HFF-Myc (cell line): ENCODE data around the gene PRDM8.

Experiments
- DNase-seq: peaks from one replicate; pipeline ENCODE4 v3.0.0-alpha.2; 2011; ENCODE audit warnings: low read depth; ENCODE audit errors: extremely low read depth
- H3K4me3 ChIP-seq: replicated peaks from 2 replicates; pipeline ENCODE4 v1.5.1; 2011; ENCODE audit warnings: low read depth, mild to moderate bottlenecking, control low read depth, low read length
- TF ChIP-seq, protein P1 (sequence below): IDR thresholded peaks from 2 replicates; pipeline ENCODE4 v1.5.1; 2012; ENCODE audit warnings: mild to moderate bottlenecking, low read depth, low read length, control low read depth; ENCODE audit errors: missing control alignments

PRDM8 gene

DNA sequence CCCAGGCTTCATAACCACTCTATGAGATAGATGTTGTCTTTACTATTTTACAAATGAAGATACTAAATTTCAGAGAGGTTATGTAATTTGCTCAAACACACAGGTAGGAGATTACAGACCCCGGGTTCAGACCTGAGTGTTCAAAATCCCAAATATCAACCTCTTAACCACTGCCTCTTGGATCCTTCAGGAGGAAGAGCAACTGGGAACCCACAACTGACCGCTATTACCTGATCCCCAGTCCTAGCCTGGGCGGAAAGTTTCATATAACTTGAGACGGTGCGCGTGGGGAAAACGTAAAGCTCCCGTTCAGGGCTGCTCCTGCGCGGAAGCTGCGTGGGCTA lies 8.9 kb upstream of the PRDM8 start:
- DNase-seq: no peak
- no peak overlapping the region for H3K4me3 ChIP-seq
- TF ChIP-seq, protein P1, sequence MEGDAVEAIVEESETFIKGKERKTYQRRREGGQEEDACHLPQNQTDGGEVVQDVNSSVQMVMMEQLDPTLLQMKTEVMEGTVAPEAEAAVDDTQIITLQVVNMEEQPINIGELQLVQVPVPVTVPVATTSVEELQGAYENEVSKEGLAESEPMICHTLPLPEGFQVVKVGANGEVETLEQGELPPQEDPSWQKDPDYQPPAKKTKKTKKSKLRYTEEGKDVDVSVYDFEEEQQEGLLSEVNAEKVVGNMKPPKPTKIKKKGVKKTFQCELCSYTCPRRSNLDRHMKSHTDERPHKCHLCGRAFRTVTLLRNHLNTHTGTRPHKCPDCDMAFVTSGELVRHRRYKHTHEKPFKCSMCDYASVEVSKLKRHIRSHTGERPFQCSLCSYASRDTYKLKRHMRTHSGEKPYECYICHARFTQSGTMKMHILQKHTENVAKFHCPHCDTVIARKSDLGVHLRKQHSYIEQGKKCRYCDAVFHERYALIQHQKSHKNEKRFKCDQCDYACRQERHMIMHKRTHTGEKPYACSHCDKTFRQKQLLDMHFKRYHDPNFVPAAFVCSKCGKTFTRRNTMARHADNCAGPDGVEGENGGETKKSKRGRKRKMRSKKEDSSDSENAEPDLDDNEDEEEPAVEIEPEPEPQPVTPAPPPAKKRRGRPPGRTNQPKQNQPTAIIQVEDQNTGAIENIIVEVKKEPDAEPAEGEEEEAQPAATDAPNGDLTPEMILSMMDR: no peak

DNA sequence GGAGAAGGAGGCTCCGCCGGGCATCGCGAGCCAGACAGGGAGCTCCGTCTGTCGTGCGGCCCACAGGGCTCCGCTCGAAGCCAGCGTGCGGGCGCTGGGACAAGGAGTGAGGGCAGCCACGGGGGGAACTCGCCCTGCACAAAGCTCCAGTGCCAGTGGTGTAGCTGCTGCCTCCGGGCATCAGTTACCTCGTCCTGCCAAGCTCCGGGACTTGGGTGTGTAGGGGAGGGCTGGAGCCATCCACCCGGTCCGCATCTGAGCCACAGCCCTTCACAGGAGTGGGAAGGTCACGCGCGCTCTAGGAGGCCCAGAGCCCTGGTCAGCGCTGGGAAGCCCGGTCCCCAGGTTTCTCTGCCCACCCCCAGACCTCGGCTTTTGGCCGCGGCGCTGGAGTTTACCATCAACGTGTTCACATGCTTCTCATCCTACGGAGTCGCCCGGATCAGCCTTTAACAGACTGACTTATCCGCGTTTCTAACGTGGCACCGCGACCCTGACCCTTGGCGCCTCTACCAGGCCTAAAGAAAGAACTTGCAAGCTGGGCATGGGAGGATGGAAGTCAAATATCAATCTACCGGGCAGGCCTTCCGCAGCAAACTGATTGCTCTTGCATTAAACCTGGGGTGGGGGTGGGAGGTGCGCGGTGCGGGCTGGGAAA lies 8.4 kb upstream of the PRDM8 start:
- no peak for DNase-seq
- TF ChIP-seq, protein P1: no peak
- H3K4me3 ChIP-seq: no peak overlapping the region

DNA sequence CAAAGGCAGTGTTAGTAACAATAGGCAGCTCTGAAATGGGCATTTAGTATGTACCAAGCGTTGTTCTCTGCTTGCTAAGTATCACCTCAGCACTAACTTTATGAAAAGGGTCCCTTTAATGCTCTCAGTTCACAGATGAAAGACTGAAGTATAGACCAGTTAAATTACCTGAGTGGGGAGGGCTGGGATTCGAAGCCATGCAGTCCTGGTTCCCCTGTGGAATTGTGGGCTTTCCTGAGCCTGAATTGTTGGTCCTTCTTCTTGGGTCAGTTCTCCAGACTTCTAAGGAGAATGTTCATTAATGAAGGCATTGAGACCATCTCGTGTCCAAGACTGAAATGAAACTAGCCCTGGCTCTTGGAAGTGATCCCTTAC lies 7.7 kb upstream of the PRDM8 start:
- H3K4me3 ChIP-seq: no peak overlapping the region
- no peak for DNase-seq
- TF ChIP-seq, protein P1: no peak

DNA sequence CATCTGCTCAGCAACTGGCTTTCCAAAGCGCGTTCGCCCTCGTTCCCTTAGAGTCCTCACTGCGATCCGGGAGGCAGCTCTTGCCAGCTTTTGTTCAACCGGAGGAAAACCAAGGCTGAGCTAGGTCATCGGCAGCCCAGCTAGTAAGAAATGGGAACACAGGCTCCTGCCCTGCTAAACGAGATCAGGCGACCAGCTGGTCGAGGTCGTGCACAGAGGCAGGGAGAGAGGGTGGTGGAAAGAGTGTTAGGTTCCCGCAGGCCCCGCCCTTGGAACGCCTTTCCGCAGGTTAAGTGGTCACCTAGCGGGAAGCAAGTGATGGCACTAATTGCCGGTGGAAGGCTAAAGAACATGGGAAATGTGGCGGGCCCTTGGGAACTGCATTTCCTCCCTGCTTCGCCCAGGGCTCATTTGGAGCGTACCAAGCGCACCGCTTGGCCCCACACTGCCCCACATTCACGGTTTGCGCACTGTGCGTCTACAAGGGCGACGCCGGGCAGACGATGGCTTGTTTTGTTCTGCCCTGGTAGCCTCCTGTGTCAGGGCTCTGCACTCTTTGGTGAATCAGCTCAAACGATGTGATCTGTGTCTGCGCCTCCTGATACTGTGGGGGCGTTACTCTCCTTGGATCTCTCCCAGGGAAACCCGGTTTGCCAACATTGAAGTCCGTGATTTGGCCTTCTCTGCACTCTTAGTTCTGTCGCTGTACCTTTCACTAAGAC lies 7.2 kb upstream of the PRDM8 start:
- no peak overlapping the region for H3K4me3 ChIP-seq
- TF ChIP-seq, protein P1: no peak
- DNase-seq: no peak

DNA sequence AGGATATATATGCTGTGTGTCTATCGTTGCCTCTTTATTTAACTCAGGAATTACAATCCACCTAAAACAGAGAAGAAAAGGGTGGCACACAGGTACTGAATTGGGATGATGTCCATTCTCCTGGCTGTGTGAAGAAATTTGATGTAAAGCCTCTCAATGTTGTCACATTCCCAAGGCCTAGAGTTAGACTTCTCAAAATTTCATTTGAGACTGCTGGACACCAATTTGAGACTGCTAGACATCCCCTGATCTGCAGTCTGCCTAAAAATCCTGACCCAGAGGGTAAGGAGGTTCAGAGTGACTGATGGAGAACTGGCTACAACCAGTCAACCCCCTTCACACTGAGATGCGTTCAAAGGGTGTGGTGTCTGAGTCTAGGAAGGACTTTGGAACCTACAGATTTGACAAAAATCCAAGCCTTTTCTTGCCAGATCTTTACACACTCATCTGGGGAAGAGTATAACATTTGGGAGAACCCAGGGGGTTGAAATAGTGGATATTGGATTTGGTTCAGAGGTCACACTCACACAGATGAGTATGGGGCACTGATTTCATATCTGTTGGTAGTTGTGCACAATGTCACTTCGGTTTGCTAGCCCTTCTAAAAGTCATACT lies 4.9 kb upstream of the PRDM8 start:
- DNase-seq: no peak
- no peak overlapping the region for H3K4me3 ChIP-seq
- TF ChIP-seq, protein P1: no peak

DNA sequence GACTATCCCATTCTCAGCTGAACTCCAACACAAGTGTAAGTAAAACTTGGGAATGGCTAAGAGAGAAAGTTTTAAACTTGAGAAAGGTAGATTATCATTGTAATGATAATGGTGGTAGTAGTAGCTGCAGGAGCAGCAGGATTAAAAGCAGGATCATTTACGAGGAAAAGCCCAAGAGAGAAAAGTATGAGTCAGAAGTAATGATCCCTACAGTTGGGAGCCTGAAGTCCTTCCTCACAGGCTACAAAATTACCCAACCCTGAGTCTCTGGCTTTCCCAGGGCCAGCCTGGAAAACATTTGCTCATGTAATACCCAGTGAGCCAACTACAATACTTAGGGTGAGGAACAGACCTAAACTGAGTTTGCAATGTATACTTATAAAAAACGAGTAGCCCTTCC lies 4.4 kb upstream of the PRDM8 start:
- no peak overlapping the region for H3K4me3 ChIP-seq
- TF ChIP-seq, protein P1: no peak
- no peak for DNase-seq
